Lower leg skin (tissue), 3 donors: ENCODE data around the gene ZNF253.
"Not testable (repeated sequence)": the region's sequence is repeated elsewhere in the genome, so short reads cannot be mapped to it uniquely, and the experiment has no call there.

Experiments
- POLR2A ChIP-seq, 2 donors: fragments of 450-650 bp; IDR thresholded peaks; one replicate each; pipeline ENCODE4 v1.6.1; 2016 to 2017; ENCODE audit warnings: antibody characterized with exemption in 2 of 2, mild to moderate bottlenecking in 1 of 2, moderate library complexity in 1 of 2
- TF ChIP-seq, protein P1 (sequence below), 3 donors: fragments of 450-650 bp; IDR thresholded peaks; one replicate each; pipeline ENCODE4 v1.5.1; 2016; ENCODE audit warnings: antibody characterized with exemption in 3 of 3, mild to moderate bottlenecking in 3 of 3, moderate library complexity in 2 of 3

DNA sequence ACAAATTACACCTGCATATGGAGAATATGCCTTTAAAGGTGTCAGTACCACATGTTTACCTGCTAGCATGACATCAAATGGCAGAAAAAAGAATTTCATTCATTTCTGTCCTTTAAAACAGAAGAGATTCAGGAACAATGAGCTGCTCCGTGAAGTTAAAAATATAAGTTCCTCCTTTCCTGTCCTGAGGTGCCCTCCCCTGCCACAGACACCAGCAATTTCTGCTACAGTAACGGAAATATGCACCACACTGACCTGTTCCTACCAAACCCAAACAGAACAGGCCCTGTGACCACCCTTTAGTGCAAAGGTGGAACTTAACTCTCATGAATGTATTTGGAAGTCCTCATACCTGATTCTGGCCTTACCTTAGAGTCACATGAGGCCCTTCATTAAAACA lies 13.9 kb upstream of the ZNF253 start:
- TF ChIP-seq, protein P1, sequence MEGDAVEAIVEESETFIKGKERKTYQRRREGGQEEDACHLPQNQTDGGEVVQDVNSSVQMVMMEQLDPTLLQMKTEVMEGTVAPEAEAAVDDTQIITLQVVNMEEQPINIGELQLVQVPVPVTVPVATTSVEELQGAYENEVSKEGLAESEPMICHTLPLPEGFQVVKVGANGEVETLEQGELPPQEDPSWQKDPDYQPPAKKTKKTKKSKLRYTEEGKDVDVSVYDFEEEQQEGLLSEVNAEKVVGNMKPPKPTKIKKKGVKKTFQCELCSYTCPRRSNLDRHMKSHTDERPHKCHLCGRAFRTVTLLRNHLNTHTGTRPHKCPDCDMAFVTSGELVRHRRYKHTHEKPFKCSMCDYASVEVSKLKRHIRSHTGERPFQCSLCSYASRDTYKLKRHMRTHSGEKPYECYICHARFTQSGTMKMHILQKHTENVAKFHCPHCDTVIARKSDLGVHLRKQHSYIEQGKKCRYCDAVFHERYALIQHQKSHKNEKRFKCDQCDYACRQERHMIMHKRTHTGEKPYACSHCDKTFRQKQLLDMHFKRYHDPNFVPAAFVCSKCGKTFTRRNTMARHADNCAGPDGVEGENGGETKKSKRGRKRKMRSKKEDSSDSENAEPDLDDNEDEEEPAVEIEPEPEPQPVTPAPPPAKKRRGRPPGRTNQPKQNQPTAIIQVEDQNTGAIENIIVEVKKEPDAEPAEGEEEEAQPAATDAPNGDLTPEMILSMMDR (IDR thresholded peaks at IDR 0.05), result not testable (repeated sequence)
- TF ChIP-seq POLR2A (IDR thresholded peaks at IDR 0.05), result not testable (repeated sequence)
